Measurements from ENCODE around the gene HPX. TPM values are rescaled to one million over a fixed set of nuclear protein-coding genes. Genes with fewer than 3 reads are reported as not detected.
"Not testable (repeated sequence)": the region's sequence is repeated elsewhere in the genome, so short reads cannot be mapped to it uniquely, and the experiment has no call there.

HPX gene
- total RNA-seq, 1 donor from 2014 or later = 1.7 TPM

GRCh38 chr11:6397156-6397555 lies 43.6 kb downstream of the HPX start:
- Histone ChIP-seq H3K4me1 (ENCODE audit: insufficient read depth, low read length) (peaks cover 3% of the 10 kb centered on the region), H3K9me3 (ENCODE audit: insufficient read depth, low read depth, low read length) (no peaks in the 10 kb centered on the region), H4K20me1 (ENCODE audit: insufficient read depth, low read length) (peaks cover 6% of the 10 kb centered on the region), H3K4me2 (ENCODE audit: low read length) (peak overlapping the region; percentile 5), H2AFZ (ENCODE audit: low read depth, low read length) (no peak overlapping the region), H3K27ac (ENCODE audit: low read depth, low read length) (no peak overlapping the region), H3K9ac (ENCODE audit: low read length) (no peak overlapping the region), H3K4me3 (ENCODE audit: insufficient read depth, low read depth, low read length) (no peak overlapping the region), H3K79me2 (ENCODE audit: insufficient read depth, low read length) (no peaks in the 10 kb centered on the region), H3K27me3 (ENCODE audit: insufficient read depth, low read length) (no peaks in the 10 kb centered on the region), H3K36me3 (ENCODE audit: insufficient read depth, low read length) (no peaks in the 10 kb centered on the region)
- Mint-ChIP-seq H3K27me3 (ENCODE audit: low read depth, unreplicated experiment) (no peaks in the 10 kb centered on the region), H3K4me3 (ENCODE audit: unreplicated experiment) (no peak overlapping the region), H3K27ac (ENCODE audit: unreplicated experiment) (no peak overlapping the region), H3K4me1 (ENCODE audit: low read depth, unreplicated experiment) (peaks cover 11% of the 10 kb centered on the region), H3K36me3 (ENCODE audit: low read depth, unreplicated experiment) (peaks cover 27% of the 10 kb centered on the region), H3K9me3 (ENCODE audit: unreplicated experiment) (no peaks in the 10 kb centered on the region)
- no peak for FAIRE-seq
- no peak for DNase-seq (ENCODE audit: low read depth)
- TF ChIP-seq, protein P1, sequence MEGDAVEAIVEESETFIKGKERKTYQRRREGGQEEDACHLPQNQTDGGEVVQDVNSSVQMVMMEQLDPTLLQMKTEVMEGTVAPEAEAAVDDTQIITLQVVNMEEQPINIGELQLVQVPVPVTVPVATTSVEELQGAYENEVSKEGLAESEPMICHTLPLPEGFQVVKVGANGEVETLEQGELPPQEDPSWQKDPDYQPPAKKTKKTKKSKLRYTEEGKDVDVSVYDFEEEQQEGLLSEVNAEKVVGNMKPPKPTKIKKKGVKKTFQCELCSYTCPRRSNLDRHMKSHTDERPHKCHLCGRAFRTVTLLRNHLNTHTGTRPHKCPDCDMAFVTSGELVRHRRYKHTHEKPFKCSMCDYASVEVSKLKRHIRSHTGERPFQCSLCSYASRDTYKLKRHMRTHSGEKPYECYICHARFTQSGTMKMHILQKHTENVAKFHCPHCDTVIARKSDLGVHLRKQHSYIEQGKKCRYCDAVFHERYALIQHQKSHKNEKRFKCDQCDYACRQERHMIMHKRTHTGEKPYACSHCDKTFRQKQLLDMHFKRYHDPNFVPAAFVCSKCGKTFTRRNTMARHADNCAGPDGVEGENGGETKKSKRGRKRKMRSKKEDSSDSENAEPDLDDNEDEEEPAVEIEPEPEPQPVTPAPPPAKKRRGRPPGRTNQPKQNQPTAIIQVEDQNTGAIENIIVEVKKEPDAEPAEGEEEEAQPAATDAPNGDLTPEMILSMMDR (IDR thresholded peaks at IDR 0.05; ENCODE audit: insufficient read depth, low read depth, low read length) = no peak
- TF ChIP-seq EZH2 (IDR thresholded peaks at IDR 0.05; ENCODE audit: insufficient read depth, low read length) = no peak

GRCh38 chr11:6395470-6396060 lies 45.2 kb downstream of the HPX start:
- TF ChIP-seq, protein P1 (IDR thresholded peaks at IDR 0.05; ENCODE audit: insufficient read depth, low read depth, low read length) = no peak
- no peak for TF ChIP-seq EZH2 (IDR thresholded peaks at IDR 0.05; ENCODE audit: insufficient read depth, low read length)
- H3K36me3 ChIP-seq (ENCODE audit: insufficient read depth, low read length) = no peaks in the 10 kb centered on the region
- Mint-ChIP-seq H3K9me3 (ENCODE audit: unreplicated experiment) (no peaks in the 10 kb centered on the region), H3K36me3 (ENCODE audit: low read depth, unreplicated experiment) (peaks cover 24% of the 10 kb centered on the region), H3K4me3 (ENCODE audit: unreplicated experiment) (no peak overlapping the region), H3K27me3 (ENCODE audit: low read depth, unreplicated experiment) (no peaks in the 10 kb centered on the region), H3K4me1 (ENCODE audit: low read depth, unreplicated experiment) (peaks cover 11% of the 10 kb centered on the region), H3K27ac (ENCODE audit: unreplicated experiment) (no peak overlapping the region)
- H3K27me3 ChIP-seq (ENCODE audit: insufficient read depth, low read length) = no peaks in the 10 kb centered on the region
- no peak for DNase-seq (ENCODE audit: low read depth)
- peaks cover 11% of the 10 kb centered on the region for H3K4me1 ChIP-seq (ENCODE audit: insufficient read depth, low read length)
- no peak overlapping the region for H3K27ac ChIP-seq (ENCODE audit: low read depth, low read length)
- H3K9me3 ChIP-seq (ENCODE audit: insufficient read depth, low read depth, low read length) = no peaks in the 10 kb centered on the region
- H3K79me2 ChIP-seq (ENCODE audit: insufficient read depth, low read length) = peaks cover 13% of the 10 kb centered on the region
- FAIRE-seq = no peak
- H3K4me3 ChIP-seq (ENCODE audit: insufficient read depth, low read depth, low read length) = no peak overlapping the region
- no peak overlapping the region for H3K4me2 ChIP-seq (ENCODE audit: low read length)
- H2AFZ ChIP-seq (ENCODE audit: low read depth, low read length) = no peak overlapping the region
- no peak overlapping the region for H3K9ac ChIP-seq (ENCODE audit: low read length)
- H4K20me1 ChIP-seq (ENCODE audit: insufficient read depth, low read length) = peaks cover 13% of the 10 kb centered on the region

GRCh38 chr11:6393989-6394670 lies 46.7 kb downstream of the HPX start:
- no peak for FAIRE-seq
- H3K4me3 ChIP-seq (ENCODE audit: insufficient read depth, low read depth, low read length) = no peak overlapping the region
- peaks cover 13% of the 10 kb centered on the region for H4K20me1 ChIP-seq (ENCODE audit: insufficient read depth, low read length)
- H3K36me3 ChIP-seq (ENCODE audit: insufficient read depth, low read length) = no peaks in the 10 kb centered on the region
- H3K9me3 ChIP-seq (ENCODE audit: insufficient read depth, low read depth, low read length) = no peaks in the 10 kb centered on the region
- H3K36me3 Mint-ChIP-seq (ENCODE audit: low read depth, unreplicated experiment) = peaks cover 17% of the 10 kb centered on the region
- H3K4me3 Mint-ChIP-seq (ENCODE audit: unreplicated experiment) = no peak overlapping the region
- H3K4me1 Mint-ChIP-seq (ENCODE audit: low read depth, unreplicated experiment) = peaks cover 14% of the 10 kb centered on the region
- H3K4me2 ChIP-seq (ENCODE audit: low read length) = no peak overlapping the region
- no peak overlapping the region for H3K9ac ChIP-seq (ENCODE audit: low read length)
- no peak overlapping the region for H3K27ac Mint-ChIP-seq (ENCODE audit: unreplicated experiment)
- H3K27me3 Mint-ChIP-seq (ENCODE audit: low read depth, unreplicated experiment) = no peaks in the 10 kb centered on the region
- peaks cover 11% of the 10 kb centered on the region for H3K4me1 ChIP-seq (ENCODE audit: insufficient read depth, low read length)
- TF ChIP-seq, protein P1 (IDR thresholded peaks at IDR 0.05; ENCODE audit: insufficient read depth, low read depth, low read length) = no peak
- no peak for TF ChIP-seq EZH2 (IDR thresholded peaks at IDR 0.05; ENCODE audit: insufficient read depth, low read length)
- no peak overlapping the region for H2AFZ ChIP-seq (ENCODE audit: low read depth, low read length)
- peaks cover 13% of the 10 kb centered on the region for H3K79me2 ChIP-seq (ENCODE audit: insufficient read depth, low read length)
- H3K9me3 Mint-ChIP-seq (ENCODE audit: unreplicated experiment) = no peaks in the 10 kb centered on the region
- no peaks in the 10 kb centered on the region for H3K27me3 ChIP-seq (ENCODE audit: insufficient read depth, low read length)
- H3K27ac ChIP-seq (ENCODE audit: low read depth, low read length) = no peak overlapping the region
- DNase-seq (ENCODE audit: low read depth) = no peak

DNA sequence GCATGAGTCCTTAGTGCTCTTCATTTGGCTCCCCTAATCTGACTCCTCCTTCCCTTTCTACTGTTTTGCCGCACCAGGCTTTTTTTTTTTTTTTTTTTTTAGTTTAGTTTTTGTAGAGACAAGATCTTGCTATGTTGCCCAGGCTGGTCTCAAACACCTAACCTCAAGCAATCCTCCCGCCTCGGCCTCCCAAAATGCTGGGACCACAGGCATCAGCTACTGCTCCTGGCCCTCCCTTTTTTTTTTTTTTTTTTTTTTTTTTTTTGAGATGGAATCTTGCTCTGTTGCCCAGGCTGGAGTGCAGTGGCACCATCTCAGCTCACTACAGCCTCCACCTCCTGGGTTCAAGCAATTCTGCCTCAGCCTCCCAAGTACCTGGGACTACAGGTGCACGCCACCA lies 48.5 kb downstream of the HPX start:
- not testable (repeated sequence) for H3K9me3 ChIP-seq (ENCODE audit: insufficient read depth, low read depth, low read length); DNase-seq (ENCODE audit: low read depth); H3K4me3 Mint-ChIP-seq (ENCODE audit: unreplicated experiment); H2AFZ ChIP-seq (ENCODE audit: low read depth, low read length); H3K27me3 ChIP-seq (ENCODE audit: insufficient read depth, low read length); H3K36me3 ChIP-seq (ENCODE audit: insufficient read depth, low read length); H3K27ac ChIP-seq (ENCODE audit: low read depth, low read length); FAIRE-seq; H3K27ac Mint-ChIP-seq (ENCODE audit: unreplicated experiment); H3K4me3 ChIP-seq (ENCODE audit: insufficient read depth, low read depth, low read length); H3K4me2 ChIP-seq (ENCODE audit: low read length); H3K27me3 Mint-ChIP-seq (ENCODE audit: low read depth, unreplicated experiment); H3K9me3 Mint-ChIP-seq (ENCODE audit: unreplicated experiment); H3K9ac ChIP-seq (ENCODE audit: low read length); H3K36me3 Mint-ChIP-seq (ENCODE audit: low read depth, unreplicated experiment)
- H3K4me1 ChIP-seq (ENCODE audit: insufficient read depth, low read length) = peaks cover 18% of the 10 kb centered on the region
- H3K79me2 ChIP-seq (ENCODE audit: insufficient read depth, low read length) = peaks cover 13% of the 10 kb centered on the region
- H4K20me1 ChIP-seq (ENCODE audit: insufficient read depth, low read length) = peaks cover 13% of the 10 kb centered on the region
- peaks cover 13% of the 10 kb centered on the region for H3K4me1 Mint-ChIP-seq (ENCODE audit: low read depth, unreplicated experiment)

All from astrocyte (in vitro differentiated cells and primary cell).